CD4-positive, alpha-beta T cell (primary cell): Measurements from ENCODE around the gene SNUPN. TPM values are rescaled to one million over a fixed set of nuclear protein-coding genes. Genes with fewer than 3 reads are reported as not detected.
"Not testable (repeated sequence)": the region's sequence is repeated elsewhere in the genome, so short reads cannot be mapped to it uniquely, and the experiment has no call there.

Experiments
- ATAC-seq: fragments of 200-7000 bp; cut with Tn5 transposase; one replicate; pipeline ENCODE4 v1.10.0; 2022; ENCODE audit warnings: mild to moderate bottlenecking; ENCODE audit not compliant: poor library complexity
- CTCF ChIA-PET: fragments of 350-600 bp; sonication (Branson Sonifier 250); formaldehyde crosslinking; loops from one replicate; lab custom pipeline; 2021; ENCODE audit warnings: antibody characterized with exemption, inconsistent platforms; lab: Charles Lee
- POLR2A ChIA-PET: fragments of 350-600 bp; sonication (Branson Sonifier 250); formaldehyde crosslinking; loops from one replicate; lab custom pipeline; 2021; ENCODE audit warnings: antibody characterized with exemption, inconsistent platforms; lab: Charles Lee
- DNase-seq, 14 experiments: peaks; one replicate each; pipeline ENCODE4 v3.0.0-alpha.2; 2013 to 2020; ENCODE audit warnings: mixed read lengths in 2 of 14
- H3K27ac ChIP-seq, 2 donors: one replicate each; pipeline versions ENCODE4 v1.5.1 to v1.7.0; 2013; ENCODE audit warnings: low read length in 2 of 2, low read depth in 1 of 2, mild to moderate bottlenecking in 1 of 2
- H3K27me3 ChIP-seq, 2 experiments: 1 replicate in 1 of 2; 2 replicates in 1 of 2; pipeline versions ENCODE4 v1.6.1 to v1.7.0; 2013; ENCODE audit warnings: low read length in 2 of 2, control low read depth in 1 of 2, mild to moderate bottlenecking in 1 of 2, moderate library complexity in 1 of 2; ENCODE audit not compliant: insufficient read depth in 2 of 2, control insufficient read depth in 1 of 2
- H3K36me3 ChIP-seq: one replicate; pipeline ENCODE4 v1.6.1; 2013; ENCODE audit warnings: low read length, control low read depth; ENCODE audit not compliant: insufficient read depth
- H3K4me1 ChIP-seq: one replicate; pipeline ENCODE4 v1.6.1; 2013; ENCODE audit warnings: low read length, control low read depth; ENCODE audit not compliant: insufficient read depth
- H3K4me3 ChIP-seq: one replicate; pipeline ENCODE4 v1.5.1; 2013; ENCODE audit warnings: mild to moderate bottlenecking, low read length, moderate library complexity
- H3K9me3 ChIP-seq, 2 experiments: 1 replicate in 1 of 2; 2 replicates in 1 of 2; pipeline versions ENCODE4 v1.6.1 to v1.7.0; 2013; ENCODE audit warnings: low read length in 2 of 2, mild to moderate bottlenecking in 2 of 2, control low read depth in 1 of 2, moderate library complexity in 1 of 2; ENCODE audit not compliant: control insufficient read depth in 1 of 2, insufficient read depth in 1 of 2
- H3K27ac Mint-ChIP-seq: one replicate; pipeline ENCODE4 v1.8.0; 2020; ENCODE audit warnings: mixed read lengths
- H3K27me3 Mint-ChIP-seq: one replicate; pipeline ENCODE4 v1.8.0; 2021; ENCODE audit warnings: mixed read lengths
- H3K36me3 Mint-ChIP-seq: one replicate; pipeline ENCODE4 v1.8.0; 2021; ENCODE audit warnings: low read depth, mixed read lengths
- H3K4me1 Mint-ChIP-seq: one replicate; pipeline ENCODE4 v1.8.0; 2021; ENCODE audit warnings: low read depth, mixed read lengths
- H3K4me3 Mint-ChIP-seq: one replicate; pipeline ENCODE4 v1.8.0; 2020; ENCODE audit warnings: mild to moderate bottlenecking, mixed read lengths
- H3K9me3 Mint-ChIP-seq: one replicate; pipeline ENCODE4 v1.8.0; 2020; ENCODE audit warnings: mixed read lengths
- intact Hi-C, 2 experiments: fragments of 100-400 bp; cut with DNase I in 1 of 2; cut with micrococcal nuclease in 1 of 2; formaldehyde crosslinking; loops; one replicate each; pipeline versions ENCODE4 v1.15.1 to v1.9.0; 2023 to 2025; cut with DNase I, micrococcal nuclease
- total RNA-seq, 174 experiments: library from RNA in 2 of 174; stranded (reverse) in 2 of 174; gene quantifications; one replicate each; pipeline ENCODE4 v1.2.3 and lab custom pipeline; 2021 to 2026
- TF ChIP-seq, protein P1 (sequence below): fragments of 200-600 bp; IDR thresholded peaks from one replicate; pipeline ENCODE4 v1.8.0; 2022; ENCODE audit warnings: antibody characterized with exemption, mild to moderate bottlenecking

The SNUPN gene
- total RNA-seq, 2 experiments from 2014 or later, result 10.0 to 11.6 TPM

DNA sequence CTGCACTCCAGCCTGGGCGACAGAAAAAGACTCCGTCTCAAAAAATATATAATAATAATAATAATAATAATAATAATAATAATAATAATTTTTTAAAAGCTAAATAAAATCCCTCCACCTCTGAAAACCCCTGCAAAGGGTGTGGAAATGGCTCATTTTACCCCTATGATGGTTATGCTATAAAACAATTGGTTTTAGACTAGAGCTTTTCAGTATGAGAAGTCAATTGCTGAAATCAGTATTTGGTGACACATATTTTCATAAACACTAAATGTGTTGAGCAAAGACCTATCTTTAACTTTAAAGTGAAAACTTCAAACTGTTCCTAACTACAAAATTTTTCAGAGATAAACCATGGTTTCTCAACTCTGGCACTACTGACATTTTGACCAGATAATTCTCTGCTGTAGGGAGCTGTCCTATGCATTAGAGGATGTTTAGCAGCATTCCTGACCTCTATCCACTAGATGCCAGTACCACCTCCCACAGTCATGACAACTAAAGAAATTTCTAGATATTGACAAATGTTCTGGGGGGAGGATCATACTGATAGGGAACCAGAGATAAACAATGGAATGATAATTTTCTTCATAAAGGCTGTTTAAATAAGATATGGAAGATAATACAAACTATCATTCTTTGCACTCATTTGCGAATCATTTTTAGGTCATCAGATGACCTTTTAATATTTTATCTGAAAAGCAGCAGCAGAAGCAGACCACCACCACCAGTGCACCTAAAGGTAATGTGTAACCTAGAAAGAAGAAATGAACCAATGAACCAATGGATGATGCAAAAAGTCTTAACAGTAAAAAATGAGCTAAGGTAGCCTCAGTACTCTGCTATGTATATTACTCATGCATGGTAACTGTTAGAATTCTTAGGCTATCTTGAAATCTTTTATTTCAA lies 60.2 kb downstream of the SNUPN start:
- Histone ChIP-seq H3K4me3 (no peak overlapping the region), H3K27me3 (no peaks in the 10 kb centered on the region), H3K36me3 (peaks cover 5% of the 10 kb centered on the region), H3K4me1 (no peaks in the 10 kb centered on the region), H3K9me3 (no peaks in the 10 kb centered on the region), H3K27ac (no peak overlapping the region)
- no peak overlapping the region for H3K4me3 Mint-ChIP-seq
- ATAC-seq (no peak), DNase-seq (no peak)
- CTCF ChIA-PET, result no interaction called here
- TF ChIP-seq, protein P1, sequence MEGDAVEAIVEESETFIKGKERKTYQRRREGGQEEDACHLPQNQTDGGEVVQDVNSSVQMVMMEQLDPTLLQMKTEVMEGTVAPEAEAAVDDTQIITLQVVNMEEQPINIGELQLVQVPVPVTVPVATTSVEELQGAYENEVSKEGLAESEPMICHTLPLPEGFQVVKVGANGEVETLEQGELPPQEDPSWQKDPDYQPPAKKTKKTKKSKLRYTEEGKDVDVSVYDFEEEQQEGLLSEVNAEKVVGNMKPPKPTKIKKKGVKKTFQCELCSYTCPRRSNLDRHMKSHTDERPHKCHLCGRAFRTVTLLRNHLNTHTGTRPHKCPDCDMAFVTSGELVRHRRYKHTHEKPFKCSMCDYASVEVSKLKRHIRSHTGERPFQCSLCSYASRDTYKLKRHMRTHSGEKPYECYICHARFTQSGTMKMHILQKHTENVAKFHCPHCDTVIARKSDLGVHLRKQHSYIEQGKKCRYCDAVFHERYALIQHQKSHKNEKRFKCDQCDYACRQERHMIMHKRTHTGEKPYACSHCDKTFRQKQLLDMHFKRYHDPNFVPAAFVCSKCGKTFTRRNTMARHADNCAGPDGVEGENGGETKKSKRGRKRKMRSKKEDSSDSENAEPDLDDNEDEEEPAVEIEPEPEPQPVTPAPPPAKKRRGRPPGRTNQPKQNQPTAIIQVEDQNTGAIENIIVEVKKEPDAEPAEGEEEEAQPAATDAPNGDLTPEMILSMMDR, result no peak
- H3K27ac Mint-ChIP-seq, result no peak overlapping the region
- H3K4me1 Mint-ChIP-seq, result peaks cover 15% of the 10 kb centered on the region
- H3K9me3 Mint-ChIP-seq, result no peaks in the 10 kb centered on the region
- no peaks in the 10 kb centered on the region for H3K27me3 Mint-ChIP-seq
- H3K36me3 Mint-ChIP-seq, result peaks cover 3% of the 10 kb centered on the region
- POLR2A ChIA-PET, result no interaction called here
- intact Hi-C loops, result no loop called here

DNA sequence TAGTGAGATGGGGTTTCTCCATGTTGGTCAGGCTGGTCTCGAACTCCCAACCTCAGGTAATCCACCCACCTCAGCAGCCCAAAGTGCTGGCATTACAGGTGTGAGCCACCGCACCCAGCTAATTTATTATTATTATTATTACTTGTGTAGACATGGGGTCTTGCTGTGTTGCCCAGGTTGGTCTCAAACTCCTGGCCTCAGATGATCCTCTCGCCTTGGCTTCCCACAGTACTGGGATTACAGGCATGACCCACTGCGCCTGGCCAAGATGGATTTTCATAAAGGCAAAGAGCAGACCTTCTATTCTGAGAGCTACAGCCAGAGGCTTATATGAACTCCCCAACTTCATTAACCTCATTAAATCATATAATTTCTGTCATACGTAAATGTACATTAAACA lies 63.6 kb downstream of the SNUPN start:
- Mint-ChIP-seq H3K9me3 (no peaks in the 10 kb centered on the region), H3K4me1 (peaks cover 15% of the 10 kb centered on the region), H3K27me3 (no peaks in the 10 kb centered on the region), H3K27ac (no peak overlapping the region), H3K4me3 (no peak overlapping the region), H3K36me3 (peaks cover 5% of the 10 kb centered on the region)
- intact Hi-C loops, result no loop called here
- TF ChIP-seq, protein P1, result no peak
- Histone ChIP-seq H3K36me3 (no peaks in the 10 kb centered on the region), H3K4me3 (no peak overlapping the region), H3K9me3 (no peaks in the 10 kb centered on the region), H3K27ac (no peak overlapping the region), H3K27me3 (no peaks in the 10 kb centered on the region), H3K4me1 (no peaks in the 10 kb centered on the region)
- ChIA-PET CTCF (no interaction called here), POLR2A (interaction anchor here (0.8 to 1.4 kb wide), 2 partner anchors 16 to 17 kb away, joined by 3 to 4 read pairs; partner anchors contain the start of gene PTPN9)
- DNase-seq (no peak), ATAC-seq (no peak)

- H3K27me3 ChIP-seq, H3K36me3 ChIP-seq, H3K4me3 ChIP-seq, H3K27ac Mint-ChIP-seq, H3K4me1 ChIP-seq, DNase-seq, H3K36me3 Mint-ChIP-seq, H3K9me3 ChIP-seq, H3K4me3 Mint-ChIP-seq, H3K27ac ChIP-seq, CTCF ChIA-PET, H3K27me3 Mint-ChIP-seq, H3K9me3 Mint-ChIP-seq, intact Hi-C loops, H3K4me1 Mint-ChIP-seq, ATAC-seq, POLR2A ChIA-PET: not testable (repeated sequence)
Measured at GRCh38 chr15:75559360-75559759, 66.2 kb downstream of the SNUPN start.

DNA sequence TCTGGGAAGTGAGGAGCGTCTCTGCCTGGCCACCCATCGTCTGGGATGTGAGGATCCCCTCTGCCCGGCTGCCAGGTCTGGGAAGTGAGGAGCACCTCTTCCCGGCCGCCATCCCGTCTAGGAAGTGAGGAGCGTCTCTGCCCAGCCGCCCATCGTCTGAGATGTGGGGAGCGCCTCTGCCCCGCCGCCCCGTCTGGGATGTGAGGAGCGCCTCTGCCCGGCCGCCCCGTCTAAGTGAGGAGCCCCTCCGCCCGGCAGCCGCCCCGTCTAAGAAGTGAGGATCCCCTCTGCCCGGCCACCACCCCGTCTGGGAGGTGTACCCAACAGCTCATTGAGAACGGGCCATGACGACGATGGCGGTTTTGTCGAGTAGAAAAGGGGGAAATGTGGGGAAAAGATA lies 66.6 kb downstream of the SNUPN start:
- intact Hi-C loops, CTCF ChIA-PET, H3K27me3 ChIP-seq, POLR2A ChIA-PET, H3K9me3 Mint-ChIP-seq, H3K27me3 Mint-ChIP-seq, ATAC-seq, H3K36me3 Mint-ChIP-seq, H3K27ac Mint-ChIP-seq, H3K9me3 ChIP-seq, H3K4me3 ChIP-seq, H3K4me1 Mint-ChIP-seq, H3K36me3 ChIP-seq, DNase-seq, H3K4me1 ChIP-seq, H3K27ac ChIP-seq, H3K4me3 Mint-ChIP-seq: not testable (repeated sequence)
